AG09309 (cell line): ENCODE results near the gene DDX20.
"Not testable (repeated sequence)": the region's sequence is repeated elsewhere in the genome, so short reads cannot be mapped to it uniquely, and the experiment has no call there.

Experiments
- DNase-seq: peaks from one replicate; pipeline ENCODE4 v3.0.0-alpha.2; 2010; ENCODE audit warnings: low read depth
- H3K4me3 ChIP-seq: 2 replicates; pipeline ENCODE4 v1.5.1; 2011; ENCODE audit warnings: mild to moderate bottlenecking, low read depth, low read length, moderate library complexity; ENCODE audit not compliant: control insufficient read depth
- TF ChIP-seq, protein P1 (sequence below): IDR thresholded peaks from 2 replicates; pipeline ENCODE4 v1.5.1; 2011; ENCODE audit warnings: mild to moderate bottlenecking, low read depth, low read length, inconsistent platforms; ENCODE audit not compliant: insufficient read depth, control insufficient read depth; ENCODE audit errors: missing control alignments

DDX20 gene

DNA sequence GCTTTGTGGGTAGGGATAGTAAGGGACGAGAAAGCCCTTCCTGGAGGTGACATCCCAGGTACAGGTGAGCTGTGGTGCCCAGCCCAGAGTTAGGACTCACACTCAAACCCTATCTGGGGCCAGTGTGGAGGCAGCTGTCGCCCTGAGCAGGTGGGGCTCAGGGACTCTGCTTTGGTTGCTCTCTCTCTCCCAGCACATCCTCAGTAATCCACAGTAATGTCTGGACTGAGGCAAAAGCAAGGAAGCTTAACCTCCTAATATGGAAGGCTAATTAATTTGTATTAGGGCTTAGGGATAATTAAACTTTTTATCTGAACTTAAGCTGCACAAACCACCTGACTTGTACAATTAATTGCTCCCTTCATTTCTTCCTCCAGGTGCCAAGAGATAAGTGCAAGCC lies 38.2 kb downstream of the DDX20 start:
- TF ChIP-seq, protein P1, sequence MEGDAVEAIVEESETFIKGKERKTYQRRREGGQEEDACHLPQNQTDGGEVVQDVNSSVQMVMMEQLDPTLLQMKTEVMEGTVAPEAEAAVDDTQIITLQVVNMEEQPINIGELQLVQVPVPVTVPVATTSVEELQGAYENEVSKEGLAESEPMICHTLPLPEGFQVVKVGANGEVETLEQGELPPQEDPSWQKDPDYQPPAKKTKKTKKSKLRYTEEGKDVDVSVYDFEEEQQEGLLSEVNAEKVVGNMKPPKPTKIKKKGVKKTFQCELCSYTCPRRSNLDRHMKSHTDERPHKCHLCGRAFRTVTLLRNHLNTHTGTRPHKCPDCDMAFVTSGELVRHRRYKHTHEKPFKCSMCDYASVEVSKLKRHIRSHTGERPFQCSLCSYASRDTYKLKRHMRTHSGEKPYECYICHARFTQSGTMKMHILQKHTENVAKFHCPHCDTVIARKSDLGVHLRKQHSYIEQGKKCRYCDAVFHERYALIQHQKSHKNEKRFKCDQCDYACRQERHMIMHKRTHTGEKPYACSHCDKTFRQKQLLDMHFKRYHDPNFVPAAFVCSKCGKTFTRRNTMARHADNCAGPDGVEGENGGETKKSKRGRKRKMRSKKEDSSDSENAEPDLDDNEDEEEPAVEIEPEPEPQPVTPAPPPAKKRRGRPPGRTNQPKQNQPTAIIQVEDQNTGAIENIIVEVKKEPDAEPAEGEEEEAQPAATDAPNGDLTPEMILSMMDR: no peak
- no peak overlapping the region for H3K4me3 ChIP-seq
- no peak for DNase-seq

GRCh38 chr1:111795401-111795800 lies 39.7 kb downstream of the DDX20 start:
- DNase-seq: no peak
- H3K4me3 ChIP-seq: no peak overlapping the region
- TF ChIP-seq, protein P1: no peak

- DNase-seq: no peak
- TF ChIP-seq, protein P1: no peak
- H3K4me3 ChIP-seq: no peak overlapping the region
These were observed 42.9 kb downstream of the DDX20 start for GRCh38 chr1:111798580-111798979.

GRCh38 chr1:111799722-111800121 lies 44.0 kb downstream of the DDX20 start:
- H3K4me3 ChIP-seq, DNase-seq: not testable (repeated sequence)

- H3K4me3 ChIP-seq: no peak overlapping the region
- DNase-seq: no peak
- TF ChIP-seq, protein P1: no peak
These were observed 45.6 kb downstream of the DDX20 start for GRCh38 chr1:111801071-111801850.

- TF ChIP-seq, protein P1: no peak
- no peak for DNase-seq
- no peak overlapping the region for H3K4me3 ChIP-seq
These were observed 46.4 kb downstream of the DDX20 start for GRCh38 chr1:111802110-111802509.

DNA sequence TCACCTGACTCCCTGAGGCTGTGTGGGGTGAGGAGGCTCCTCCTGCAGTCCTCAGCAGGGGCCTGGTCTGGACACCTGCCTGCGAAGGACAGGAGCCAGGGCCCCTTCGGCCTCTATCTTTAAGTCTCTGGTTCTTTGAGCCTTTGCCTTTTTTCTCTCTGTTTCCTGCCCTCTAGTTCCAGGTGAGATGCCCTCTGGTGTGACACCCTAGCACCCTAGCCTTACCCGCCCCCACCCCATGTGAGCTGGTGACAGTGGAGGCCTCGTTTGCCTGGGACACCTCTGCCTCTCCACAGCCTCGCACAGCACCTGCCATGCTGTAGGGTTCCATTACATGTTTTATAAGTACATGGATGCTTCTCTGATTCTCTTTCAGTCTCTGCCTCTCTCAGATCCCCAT lies 47.3 kb downstream of the DDX20 start:
- TF ChIP-seq, protein P1: no peak

More for the DNA sequence above, 47.3 kb downstream of the DDX20 start:
- no peak for DNase-seq
- no peak overlapping the region for H3K4me3 ChIP-seq
